ENCODE results near the gene EHF. TPM values are rescaled to one million over a fixed set of nuclear protein-coding genes. Genes with fewer than 3 reads are reported as not detected.

The EHF gene
- polyA plus RNA-seq, 1 donor (not counting 4 experiments of a cell fraction or from before 2014, with no cell fraction given) = 64.2 TPM

DNA sequence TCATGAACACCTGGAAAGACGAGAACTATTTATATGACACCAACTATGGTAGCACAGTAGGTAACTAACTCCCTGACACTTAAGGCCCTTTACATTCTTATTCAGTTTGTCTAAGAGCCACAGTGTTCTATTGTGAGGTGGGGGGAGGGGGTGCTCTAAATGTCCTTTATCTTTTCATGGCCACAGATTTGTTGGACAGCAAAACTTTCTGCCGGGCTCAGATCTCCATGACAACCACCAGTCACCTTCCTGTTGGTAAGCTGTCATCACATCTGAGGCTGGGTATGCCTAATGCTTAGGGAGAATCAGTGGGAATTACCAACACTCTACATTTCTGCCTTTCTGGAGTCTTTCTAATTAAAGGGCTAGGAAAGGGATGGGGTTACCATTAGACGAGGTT is 30.7 kb downstream of the EHF start:
- no peak for FAIRE-seq
- no peak overlapping the region for H3K4me3 ChIP-seq (ENCODE audit: control insufficient read depth in 2 of 3, extremely low read depth in 1 of 3, insufficient read depth in 2 of 3, low read depth in 1 of 3, low read length in 3 of 3)
- H3K9me1 ChIP-seq (ENCODE audit: control insufficient read depth, extremely low read depth, insufficient read depth, low read length) = no peaks in the 10 kb centered on the region
- no peak overlapping the region for H3K9ac ChIP-seq (ENCODE audit: control insufficient read depth, extremely low read depth, insufficient read depth, low read length)
- H3K4me1 ChIP-seq (ENCODE audit: control insufficient read depth, extremely low read depth, insufficient read depth, low read length) = peaks cover 56% of the 10 kb centered on the region
- H4K20me1 ChIP-seq (ENCODE audit: control insufficient read depth, extremely low read depth, insufficient read depth, low read length) = no peaks in the 10 kb centered on the region
- DNase-seq (ENCODE audit: low read depth, low spot score) = no peak
- H3K27ac ChIP-seq (ENCODE audit: control insufficient read depth, insufficient read depth, low read length) = no peak overlapping the region
- no peak overlapping the region for H2AFZ ChIP-seq (ENCODE audit: control insufficient read depth, low read length)
- H3K36me3 ChIP-seq (ENCODE audit: control insufficient read depth in 2 of 2, extremely low read depth in 1 of 2, insufficient read depth in 2 of 2, low read length in 2 of 2) = peaks cover 23 to 57% of the 10 kb centered on the region in 2 experiments
- H3K27me3 ChIP-seq (ENCODE audit: control insufficient read depth, extremely low read depth, insufficient read depth, low read length) = no peaks in the 10 kb centered on the region
- dilution Hi-C loops (cut with MboI; ENCODE audit: extremely low pct_ligation_motif_present, low sequenced_read_pairs) = no loop called here
- H3K9me3 ChIP-seq (ENCODE audit: control insufficient read depth, low read depth, low read length) = no peaks in the 10 kb centered on the region
- no peak for TF ChIP-seq EZH2 (IDR thresholded peaks at IDR 0.05; ENCODE audit: low read length)
- TF ChIP-seq, protein P1, sequence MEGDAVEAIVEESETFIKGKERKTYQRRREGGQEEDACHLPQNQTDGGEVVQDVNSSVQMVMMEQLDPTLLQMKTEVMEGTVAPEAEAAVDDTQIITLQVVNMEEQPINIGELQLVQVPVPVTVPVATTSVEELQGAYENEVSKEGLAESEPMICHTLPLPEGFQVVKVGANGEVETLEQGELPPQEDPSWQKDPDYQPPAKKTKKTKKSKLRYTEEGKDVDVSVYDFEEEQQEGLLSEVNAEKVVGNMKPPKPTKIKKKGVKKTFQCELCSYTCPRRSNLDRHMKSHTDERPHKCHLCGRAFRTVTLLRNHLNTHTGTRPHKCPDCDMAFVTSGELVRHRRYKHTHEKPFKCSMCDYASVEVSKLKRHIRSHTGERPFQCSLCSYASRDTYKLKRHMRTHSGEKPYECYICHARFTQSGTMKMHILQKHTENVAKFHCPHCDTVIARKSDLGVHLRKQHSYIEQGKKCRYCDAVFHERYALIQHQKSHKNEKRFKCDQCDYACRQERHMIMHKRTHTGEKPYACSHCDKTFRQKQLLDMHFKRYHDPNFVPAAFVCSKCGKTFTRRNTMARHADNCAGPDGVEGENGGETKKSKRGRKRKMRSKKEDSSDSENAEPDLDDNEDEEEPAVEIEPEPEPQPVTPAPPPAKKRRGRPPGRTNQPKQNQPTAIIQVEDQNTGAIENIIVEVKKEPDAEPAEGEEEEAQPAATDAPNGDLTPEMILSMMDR (optimal IDR thresholded peaks at IDR 0.05 in 1 of 3, IDR thresholded peaks at IDR 0.05 in 1 of 3, conservative IDR thresholded peaks at IDR 0.05 in 1 of 3; ENCODE audit: extremely low read depth in 1 of 3, insufficient read depth in 2 of 3, low read length in 3 of 3) = no peak
- peaks cover 1% of the 10 kb centered on the region for H3K79me2 ChIP-seq (ENCODE audit: control insufficient read depth, insufficient read depth, low read length)
- no peak overlapping the region for H3K4me2 ChIP-seq (ENCODE audit: control insufficient read depth, extremely low read depth, insufficient read depth, low read depth, low read length)

DNA sequence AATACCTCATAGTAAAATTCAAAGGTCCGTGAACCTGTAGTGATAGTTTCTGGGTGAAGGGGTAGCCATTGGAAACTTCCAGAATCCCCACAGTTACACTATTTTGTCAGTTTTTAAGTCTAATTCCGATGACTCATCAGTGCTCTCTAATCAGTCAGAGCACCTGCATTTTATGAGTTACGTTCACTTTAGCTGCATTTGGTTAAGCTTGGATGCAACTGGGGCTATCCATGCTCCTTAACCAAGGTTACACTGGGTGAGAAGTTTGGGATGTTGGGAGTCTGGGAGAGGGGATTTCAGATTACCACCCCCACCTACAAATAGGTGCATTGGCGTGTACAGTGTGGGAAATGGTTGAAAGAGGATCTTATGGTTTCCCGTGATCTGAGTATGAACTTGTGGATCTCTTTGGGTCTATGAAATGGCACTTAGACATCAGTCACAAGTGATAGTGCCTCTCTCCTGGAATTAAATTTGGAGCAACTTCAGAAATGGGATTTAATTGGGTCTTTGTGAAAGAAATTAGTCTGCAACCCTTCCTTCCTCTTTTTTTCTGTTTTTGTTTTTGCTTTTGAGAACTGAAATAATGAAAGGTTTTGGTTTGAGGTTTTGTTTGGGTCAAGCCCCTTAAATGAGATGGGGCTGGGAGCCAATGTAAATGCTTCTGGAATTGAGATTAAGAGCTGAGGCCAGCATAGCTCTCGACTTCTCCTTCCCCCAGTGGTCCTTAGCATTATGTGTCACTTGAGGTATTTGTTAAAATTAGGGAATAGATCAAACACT is 31.5 kb downstream of the EHF start:
- dilution Hi-C loops (cut with MboI; ENCODE audit: extremely low pct_ligation_motif_present, low sequenced_read_pairs) = no loop called here
- Histone ChIP-seq H3K4me1 (ENCODE audit: control insufficient read depth, extremely low read depth, insufficient read depth, low read length) (peaks cover 48% of the 10 kb centered on the region), H3K9me1 (ENCODE audit: control insufficient read depth, extremely low read depth, insufficient read depth, low read length) (no peaks in the 10 kb centered on the region), H3K79me2 (ENCODE audit: control insufficient read depth, insufficient read depth, low read length) (no peaks in the 10 kb centered on the region), H2AFZ (ENCODE audit: control insufficient read depth, low read length) (no peak overlapping the region), H3K9ac (ENCODE audit: control insufficient read depth, extremely low read depth, insufficient read depth, low read length) (no peak overlapping the region), H3K27me3 (ENCODE audit: control insufficient read depth, extremely low read depth, insufficient read depth, low read length) (no peaks in the 10 kb centered on the region), H3K4me2 (ENCODE audit: control insufficient read depth, extremely low read depth, insufficient read depth, low read depth, low read length) (peak overlapping the region; percentile 47), H3K27ac (ENCODE audit: control insufficient read depth, insufficient read depth, low read length) (peak overlapping the region; percentile 74), H4K20me1 (ENCODE audit: control insufficient read depth, extremely low read depth, insufficient read depth, low read length) (no peaks in the 10 kb centered on the region), H3K4me3 (ENCODE audit: control insufficient read depth in 2 of 3, extremely low read depth in 1 of 3, insufficient read depth in 2 of 3, low read depth in 1 of 3, low read length in 3 of 3) (no peak overlapping the region), H3K9me3 (ENCODE audit: control insufficient read depth, low read depth, low read length) (no peaks in the 10 kb centered on the region), H3K36me3 (ENCODE audit: control insufficient read depth in 2 of 2, extremely low read depth in 1 of 2, insufficient read depth in 2 of 2, low read length in 2 of 2) (peaks cover 29 to 61% of the 10 kb centered on the region in 2 experiments)
- TF ChIP-seq, protein P1 (optimal IDR thresholded peaks at IDR 0.05 in 1 of 3, IDR thresholded peaks at IDR 0.05 in 1 of 3, conservative IDR thresholded peaks at IDR 0.05 in 1 of 3; ENCODE audit: extremely low read depth in 1 of 3, insufficient read depth in 2 of 3, low read length in 3 of 3) = no peak
- DNase-seq (ENCODE audit: low read depth, low spot score) = no peak
- no peak for FAIRE-seq

All from keratinocyte (primary cell).